K562 (cell line): ENCODE data around the gene GPR148. TPM values are rescaled to one million over a fixed set of nuclear protein-coding genes. Genes with fewer than 3 reads are reported as not detected.

ENCODE experiments used
- ATAC-seq: fragments of 200-7000 bp; cut with Tn5 transposase; 3 replicates; pipeline ENCODE4 v1.9.1; 2020; ENCODE audit warnings: moderate library complexity
- BruUV-seq: library from RNA; stranded (reverse); fragments of 400-500 nt; replicated peaks from 2 replicates; lab custom pipeline; 2021; lab: Mats Ljungman, UMichigan
- CTCF ChIA-PET: fragments of 300-600 bp; formaldehyde crosslinking; extraction: SDS; loops from one replicate; lab custom pipeline; 2021; ENCODE audit warnings: low intra/inter-chr PET ratio; lab: Yijun Ruan, JAX
- POLR2A ChIA-PET: fragments of 300-600, 350-650 bp; sonication (Branson Sonifier 250); formaldehyde crosslinking; extraction: SDS; loops from one replicate; lab custom pipeline; 2021; ENCODE audit warnings: antibody characterized with exemption, inconsistent platforms; lab: Yijun Ruan, JAX
- DNase-seq, 4 experiments: peaks; one replicate each; pipeline versions ENCODE4 v3.0.0 to v3.0.0-alpha.2; 2011 to 2018; ENCODE audit warnings: low spot score in 3 of 4, mixed read lengths in 3 of 4; ENCODE audit errors: extremely low read depth in 1 of 4
- FAIRE-seq: peaks from 2 replicates; lab custom pipeline; 2011; peaks lifted over from hg19 to GRCh38; lab: Jason Lieb, UNC
- H2AFZ ChIP-seq: 2 replicates; pipeline ENCODE4 v1.6.0; 2011; ENCODE audit warnings: low read depth, low read length, control low read depth, inconsistent platforms
- H3K27ac ChIP-seq: fragments of 200-600 bp; 3 replicates; pipeline ENCODE4 v1.8.0; 2011; ENCODE audit warnings: low read depth, mild to moderate bottlenecking, control low read depth, inconsistent platforms, low read length, moderate library complexity, mixed read lengths; ENCODE audit errors: extremely low read depth
- H3K27me3 ChIP-seq, 2 experiments: fragments of 300-600 bp in 1 of 2; 2 replicates in 1 of 2; 3 replicates in 1 of 2; pipeline versions ENCODE4 v1.6.0 to v1.8.0; 2011; ENCODE audit warnings: inconsistent platforms in 2 of 2, low read length in 2 of 2, mild to moderate bottlenecking in 1 of 2, mixed read lengths in 1 of 2, moderate library complexity in 1 of 2; ENCODE audit not compliant: control insufficient read depth in 2 of 2, insufficient read depth in 2 of 2
- H3K36me3 ChIP-seq: fragments of 300-600 bp; 3 replicates; pipeline ENCODE4 v1.8.0; 2011; ENCODE audit warnings: mild to moderate bottlenecking, low read length, inconsistent platforms; ENCODE audit not compliant: control insufficient read depth, insufficient read depth
- H3K4me1 ChIP-seq, 2 experiments: fragments of 200-600 bp in 1 of 2; replicated peaks in 1 of 2; 2 replicates in 1 of 2; 3 replicates in 1 of 2; pipeline versions ENCODE4 v1.5.1 to v1.8.0; 2011; ENCODE audit warnings: inconsistent platforms in 2 of 2, low read length in 2 of 2, mild to moderate bottlenecking in 1 of 2, mixed read lengths in 1 of 2, moderate library complexity in 1 of 2; ENCODE audit not compliant: control insufficient read depth in 2 of 2, insufficient read depth in 2 of 2
- H3K4me2 ChIP-seq: 2 replicates; pipeline ENCODE4 v1.6.1; 2011; ENCODE audit warnings: low read length, control low read depth, inconsistent platforms, mixed read lengths; ENCODE audit not compliant: insufficient read depth
- H3K4me3 ChIP-seq: fragments of 200-600 bp; sonication (generic), shearing (Covaris generic); 2 replicates; pipeline ENCODE4 v1.5.1; 2016; ENCODE audit warnings: control low read depth, inconsistent platforms
- H3K79me2 ChIP-seq: fragments of 200-600 bp; 3 replicates; pipeline ENCODE4 v1.8.0; 2011; ENCODE audit warnings: low read length, inconsistent platforms; ENCODE audit not compliant: control insufficient read depth, insufficient read depth
- H3K9ac ChIP-seq, 2 experiments: 2 replicates each; pipeline versions ENCODE4 v1.6.0 to v1.6.1; 2011; ENCODE audit warnings: low read depth in 2 of 2, low read length in 2 of 2, control low read depth in 1 of 2, inconsistent platforms in 1 of 2, mild to moderate bottlenecking in 1 of 2, mixed read lengths in 1 of 2; ENCODE audit not compliant: insufficient read depth in 1 of 2
- H3K9me1 ChIP-seq: one replicate; pipeline ENCODE4 v1.6.0; 2011; ENCODE audit warnings: inconsistent platforms, mild to moderate bottlenecking, low read length, moderate library complexity; ENCODE audit not compliant: control insufficient read depth, insufficient read depth
- H3K9me3 ChIP-seq: replicated peaks from 2 replicates; pipeline ENCODE4 v1.5.1; 2011; ENCODE audit warnings: low read depth, low read length, inconsistent platforms; ENCODE audit not compliant: control insufficient read depth, insufficient read depth
- H4K20me1 ChIP-seq: replicated peaks from 2 replicates; pipeline ENCODE4 v1.6.1; 2011; ENCODE audit warnings: low read length, inconsistent platforms, mixed read lengths; ENCODE audit not compliant: control insufficient read depth, insufficient read depth
- BCL6 ChIP-seq: fragments of 250-450 bp; sonication (Bioruptor Pico); IDR thresholded peaks from 2 replicates; pipeline ENCODE4 v1.4.0; 2020
- BRF1 ChIP-seq: IDR thresholded peaks from 3 replicates; pipeline ENCODE4 v1.6.1; 2011; ENCODE audit warnings: borderline replicate concordance, mild to moderate bottlenecking; ENCODE audit not compliant: insufficient read length; ENCODE audit errors: extremely low read depth
- CREBBP ChIP-seq: IDR thresholded peaks from one replicate; pipeline ENCODE4 v1.6.1; 2012; ENCODE audit warnings: low read depth, mild to moderate bottlenecking, control low read depth, inconsistent platforms, low read length
- EGR1 ChIP-seq: fragments of 450-650 bp; conservative IDR thresholded peaks from 2 replicates; pipeline ENCODE4 v1.6.1; 2017; ENCODE audit warnings: mild to moderate bottlenecking
- LARP7 ChIP-seq: fragments of 450-650 bp; IDR thresholded peaks from 2 replicates; pipeline ENCODE4 v1.6.1; 2016
- MEIS2 ChIP-seq: fragments of 450-650 bp; IDR thresholded peaks from 2 replicates; pipeline ENCODE4 v1.6.1; 2014; ENCODE audit warnings: mild to moderate bottlenecking; ENCODE audit not compliant: partially characterized antibody
- NBN ChIP-seq: fragments of 450-650 bp; IDR thresholded peaks from 2 replicates; pipeline ENCODE4 v1.6.1; 2016; ENCODE audit warnings: low read depth, mild to moderate bottlenecking
- NFATC3 ChIP-seq: fragments of 450-650 bp; IDR thresholded peaks from 2 replicates; pipeline ENCODE4 v1.6.1; 2017; ENCODE audit warnings: mild to moderate bottlenecking
- NFIX ChIP-seq: fragments of 250-450 bp; sonication (Bioruptor Pico); IDR thresholded peaks from 2 replicates; pipeline ENCODE4 v1.4.0; 2020; ENCODE audit warnings: low read depth, mild to moderate bottlenecking, moderate library complexity
- NFXL1 ChIP-seq: fragments of 450-650 bp; formaldehyde crosslinking; IDR thresholded peaks from 2 replicates; pipeline ENCODE4 v1.4.0; 2021; ENCODE audit warnings: mild to moderate bottlenecking
- NONO ChIP-seq, 2 experiments: fragments of 200-400 bp in 1 of 2; fragments of 450-650 bp in 1 of 2; formaldehyde crosslinking in 1 of 2; IDR thresholded peaks; 2 replicates each; pipeline ENCODE4 v1.6.1; 2017; ENCODE audit warnings: low read depth in 2 of 2, mild to moderate bottlenecking in 2 of 2, moderate library complexity in 2 of 2, low read length in 1 of 2
- POLR2A ChIP-seq: fragments of 450-650 bp; conservative IDR thresholded peaks from 2 replicates; pipeline ENCODE4 v1.6.1; 2016
- POLR3G ChIP-seq: IDR thresholded peaks from 2 replicates; pipeline ENCODE4 v1.6.1; 2011; ENCODE audit not compliant: insufficient read length, insufficient replicate concordance; ENCODE audit errors: extremely low read depth
- SMAD4 ChIP-seq: fragments of 250-450 bp; sonication (Bioruptor Pico); conservative IDR thresholded peaks from 2 replicates; pipeline ENCODE4 v1.8.0; 2021; ENCODE audit warnings: inconsistent platforms, mild to moderate bottlenecking, moderate library complexity
- SPI1 ChIP-seq: IDR thresholded peaks from 2 replicates; pipeline ENCODE4 v1.6.1; 2011; ENCODE audit warnings: low read depth, low read length, control low read depth, borderline replicate concordance
- XRCC3 ChIP-seq: fragments of 450-650 bp; IDR thresholded peaks from 2 replicates; pipeline ENCODE4 v1.6.1; 2017; ENCODE audit warnings: mild to moderate bottlenecking, moderate library complexity
- ZNF75A ChIP-seq: fragments of 450-650 bp; formaldehyde crosslinking; IDR thresholded peaks from 2 replicates; pipeline ENCODE4 v1.4.0; 2020; ENCODE audit warnings: mild to moderate bottlenecking
- ZSCAN29 ChIP-seq: fragments of 450-650 bp; IDR thresholded peaks from 2 replicates; pipeline ENCODE4 v1.6.1; 2017
- WGBS: fragments of 100-300 bp; shearing (Covaris generic); methylation state at CpG from one replicate; pipeline ENCODE4 v1.1.6; 2016; ENCODE audit warnings: low coverage, mixed read lengths; ENCODE audit not compliant: insufficient coverage; ENCODE audit errors: missing lambda C conversion rate; 5-methylcytosine and 5-hydroxymethylcytosine counted together
- in situ Hi-C: fragments of 300-500 bp; cut with MboI; formaldehyde crosslinking; loops from 4 replicates; pipeline ENCODE4 v1.15.0; 2018; ENCODE audit warnings: inconsistent platforms, mixed read lengths
- intact Hi-C: fragments of 100-400 bp; cut with micrococcal nuclease; formaldehyde crosslinking; loops from 2 replicates; pipeline ENCODE4 v1.14.2; 2022
- polyA plus RNA-seq, 8 experiments: library from polyadenylated mRNA; depleted of rRNA in 4 of 8; stranded (reverse) in 5 of 8; unstranded in 3 of 8; fragments of >200 nt; fragmentation: Nextera tagmentation in 2 of 8; fragmentation: Illumina TruSeq in 1 of 8; extraction: Ambion mirVana in 2 of 8; extraction: Trizol in 1 of 8; gene quantifications; 2 replicates each; pipeline versions ENCODE4 v1.2.1 to v1.2.3, GENCODE V29; 2011 to 2014; ENCODE audit warnings: inconsistent platforms in 1 of 8, missing spikeins in 1 of 8
- total RNA-seq, 7 experiments: library from RNA; depleted of rRNA in 6 of 7; stranded (reverse); fragments of >200 nt in 6 of 7; fragmentation: Illumina TruSeq in 2 of 7; extraction: Trizol in 2 of 7; gene quantifications; 2 replicates each; pipeline versions ENCODE4 v1.2.1 to v1.2.3, GENCODE V29; 2011 to 2021; ENCODE audit warnings: low replicate concordance in 1 of 7
- TF ChIP-seq, protein P1 (sequence below): fragments of 450-650 bp; IDR thresholded peaks from 2 replicates; pipeline ENCODE4 v1.6.1; 2017; ENCODE audit warnings: antibody characterized with exemption, mild to moderate bottlenecking
- TF ChIP-seq, protein P2 (sequence below): sonication (generic); formaldehyde crosslinking; IDR thresholded peaks from 2 replicates; pipeline ENCODE4 v1.8.0; 2022; ENCODE audit warnings: mild to moderate bottlenecking, missing genetic modification reagents, borderline replicate concordance

The GPR148 gene
- total and polyA plus RNA-seq, 9 of the 15 experiments (the other 6 are each of a cell fraction or from before 2014, with no cell fraction given), result not detected

DNA sequence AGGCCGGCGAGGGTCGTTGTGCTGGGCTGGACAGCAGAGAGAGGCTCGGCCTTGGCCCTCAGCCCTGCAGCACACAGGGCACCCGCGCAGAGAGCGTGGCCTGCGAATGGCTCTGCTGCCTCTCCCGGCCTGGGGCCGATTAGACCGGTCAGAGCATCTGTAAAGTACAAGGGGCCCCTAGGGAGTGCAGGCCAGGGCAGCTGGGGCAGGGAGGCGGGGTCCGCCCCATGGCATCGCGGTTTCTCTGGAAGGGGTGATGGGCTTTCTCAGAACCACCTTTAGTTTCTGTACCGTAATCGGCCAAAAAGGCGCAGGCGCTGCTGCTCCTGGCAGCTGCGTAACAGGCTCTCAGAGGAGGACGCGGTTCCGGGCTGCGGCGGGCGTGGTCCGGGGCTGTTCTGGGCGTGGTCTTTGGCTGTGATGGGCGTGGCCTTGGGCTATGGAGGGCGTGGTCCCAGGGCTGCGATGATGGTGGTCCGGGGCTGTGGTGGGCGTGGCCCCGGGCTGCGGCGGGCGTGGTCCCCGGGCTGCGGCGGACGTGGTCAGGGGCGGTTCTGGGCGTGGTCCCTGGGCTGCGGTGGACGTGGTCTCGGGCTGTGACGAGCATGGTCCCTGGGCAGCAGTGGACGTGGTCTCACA, 1.5 kb upstream of the GPR148 start:
- peak; percentile 86 to 97 (median 91) for DNase-seq
- Histone ChIP-seq H3K9me1 (peaks cover 7% of the 10 kb centered on the region), H3K79me2 (no peaks in the 10 kb centered on the region), H3K36me3 (no peaks in the 10 kb centered on the region), H2AFZ (peak overlapping the region; percentile 97), H3K27me3 (peaks cover 11 to 29% of the 10 kb centered on the region in 2 experiments; a peak in 3 of 5 replicates), H3K4me2 (peak overlapping the region; percentile 90), H3K9ac (peak overlapping the region; percentile 51 to 87; a peak in 3 of 4 replicates), H4K20me1 (no peaks in the 10 kb centered on the region; the same call in 1 of the 2 replicates), H3K4me3 (peak overlapping the region; percentile 57), H3K9me3 (no peaks in the 10 kb centered on the region; the same call in 1 of the 2 replicates), H3K4me1 (peaks cover 7 to 23% of the 10 kb centered on the region in 2 experiments), H3K27ac (no peak overlapping the region; the same call in 2 of the 3 replicates)
- in situ Hi-C loops, result no loop called here
- ChIA-PET POLR2A (no interaction called here), CTCF (no interaction called here)
- ATAC-seq, result peak; percentile 99
- no TSS peak for BruUV-seq
- FAIRE-seq, result peak; percentile 88
- WGBS, result under 1% methylated on average over 44 of the region's 48 CpGs
- intact Hi-C loops, result no loop called here
- TF ChIP-seq NFIX (CRISPR knock-in tag), result no peak
- TF ChIP-seq SPI1, result no peak
- TF ChIP-seq MEIS2, result peak; percentile 25
- no peak for TF ChIP-seq XRCC3
- no peak for TF ChIP-seq SMAD4
- no peak for TF ChIP-seq NFATC3
- TF ChIP-seq CREBBP, result no peak
- TF ChIP-seq, protein P1, sequence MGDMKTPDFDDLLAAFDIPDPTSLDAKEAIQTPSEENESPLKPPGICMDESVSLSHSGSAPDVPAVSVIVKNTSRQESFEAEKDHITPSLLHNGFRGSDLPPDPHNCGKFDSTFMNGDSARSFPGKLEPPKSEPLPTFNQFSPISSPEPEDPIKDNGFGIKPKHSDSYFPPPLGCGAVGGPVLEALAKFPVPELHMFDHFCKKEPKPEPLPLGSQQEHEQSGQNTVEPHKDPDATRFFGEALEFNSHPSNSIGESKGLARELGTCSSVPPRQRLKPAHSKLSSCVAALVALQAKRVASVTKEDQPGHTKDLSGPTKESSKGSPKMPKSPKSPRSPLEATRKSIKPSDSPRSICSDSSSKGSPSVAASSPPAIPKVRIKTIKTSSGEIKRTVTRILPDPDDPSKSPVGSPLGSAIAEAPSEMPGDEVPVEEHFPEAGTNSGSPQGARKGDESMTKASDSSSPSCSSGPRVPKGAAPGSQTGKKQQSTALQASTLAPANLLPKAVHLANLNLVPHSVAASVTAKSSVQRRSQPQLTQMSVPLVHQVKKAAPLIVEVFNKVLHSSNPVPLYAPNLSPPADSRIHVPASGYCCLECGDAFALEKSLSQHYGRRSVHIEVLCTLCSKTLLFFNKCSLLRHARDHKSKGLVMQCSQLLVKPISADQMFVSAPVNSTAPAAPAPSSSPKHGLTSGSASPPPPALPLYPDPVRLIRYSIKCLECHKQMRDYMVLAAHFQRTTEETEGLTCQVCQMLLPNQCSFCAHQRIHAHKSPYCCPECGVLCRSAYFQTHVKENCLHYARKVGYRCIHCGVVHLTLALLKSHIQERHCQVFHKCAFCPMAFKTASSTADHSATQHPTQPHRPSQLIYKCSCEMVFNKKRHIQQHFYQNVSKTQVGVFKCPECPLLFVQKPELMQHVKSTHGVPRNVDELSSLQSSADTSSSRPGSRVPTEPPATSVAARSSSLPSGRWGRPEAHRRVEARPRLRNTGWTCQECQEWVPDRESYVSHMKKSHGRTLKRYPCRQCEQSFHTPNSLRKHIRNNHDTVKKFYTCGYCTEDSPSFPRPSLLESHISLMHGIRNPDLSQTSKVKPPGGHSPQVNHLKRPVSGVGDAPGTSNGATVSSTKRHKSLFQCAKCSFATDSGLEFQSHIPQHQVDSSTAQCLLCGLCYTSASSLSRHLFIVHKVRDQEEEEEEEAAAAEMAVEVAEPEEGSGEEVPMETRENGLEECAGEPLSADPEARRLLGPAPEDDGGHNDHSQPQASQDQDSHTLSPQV, result no peak
- no peak for TF ChIP-seq ZNF75A (CRISPR knock-in tag)
- peak; percentile 62 for TF ChIP-seq POLR2A
- TF ChIP-seq BCL6 (CRISPR knock-in tag), result no peak
- 0 out of 2 replicates have a peak, but pooled peaks have one; percentile 23 for TF ChIP-seq NBN
- TF ChIP-seq BRF1, result no peak
- TF ChIP-seq ZSCAN29, result no peak
- TF ChIP-seq, protein P2, sequence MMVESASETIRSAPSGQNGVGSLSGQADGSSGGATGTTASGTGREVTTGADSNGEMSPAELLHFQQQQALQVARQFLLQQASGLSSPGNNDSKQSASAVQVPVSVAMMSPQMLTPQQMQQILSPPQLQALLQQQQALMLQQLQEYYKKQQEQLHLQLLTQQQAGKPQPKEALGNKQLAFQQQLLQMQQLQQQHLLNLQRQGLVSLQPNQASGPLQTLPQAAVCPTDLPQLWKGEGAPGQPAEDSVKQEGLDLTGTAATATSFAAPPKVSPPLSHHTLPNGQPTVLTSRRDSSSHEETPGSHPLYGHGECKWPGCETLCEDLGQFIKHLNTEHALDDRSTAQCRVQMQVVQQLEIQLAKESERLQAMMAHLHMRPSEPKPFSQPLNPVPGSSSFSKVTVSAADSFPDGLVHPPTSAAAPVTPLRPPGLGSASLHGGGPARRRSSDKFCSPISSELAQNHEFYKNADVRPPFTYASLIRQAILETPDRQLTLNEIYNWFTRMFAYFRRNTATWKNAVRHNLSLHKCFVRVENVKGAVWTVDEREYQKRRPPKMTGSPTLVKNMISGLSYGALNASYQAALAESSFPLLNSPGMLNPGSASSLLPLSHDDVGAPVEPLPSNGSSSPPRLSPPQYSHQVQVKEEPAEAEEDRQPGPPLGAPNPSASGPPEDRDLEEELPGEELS (CRISPR knock-in tag), result no peak
- no peak for TF ChIP-seq EGR1
- TF ChIP-seq NFXL1, result no peak
- TF ChIP-seq LARP7, result no peak
- TF ChIP-seq POLR3G, result no peak
- no peak for TF ChIP-seq NONO (IDR thresholded peaks at IDR 0.05; ENCODE audit: low read depth in 2 of 2, low read length in 1 of 2)
